PC-3 (cell line): Measurements from ENCODE around the gene STX12. TPM values are rescaled to one million over a fixed set of nuclear protein-coding genes. Genes with fewer than 3 reads are reported as not detected.
"Not testable (repeated sequence)": the region's sequence is repeated elsewhere in the genome, so short reads cannot be mapped to it uniquely, and the experiment has no call there.

ENCODE experiments used
- ATAC-seq: fragments of 200-7000 bp; cut with Tn5 transposase; 2 replicates; pipeline ENCODE4 v1.9.1; 2020; ENCODE audit warnings: mild to moderate bottlenecking, moderate library complexity
- BruUV-seq: library from RNA; stranded (reverse); fragments of 400-500 nt; replicated peaks from 2 replicates; lab custom pipeline; 2021; lab: Mats Ljungman, UMichigan
- CTCF ChIA-PET: fragments of 300-600 bp; sonication (Branson Sonifier 250); formaldehyde crosslinking; loops from one replicate; lab custom pipeline; 2022; ENCODE audit warnings: antibody characterized with exemption; lab: Charles Lee
- POLR2A ChIA-PET: fragments of 300-600 bp; sonication (Branson Sonifier 250); formaldehyde crosslinking; loops from one replicate; lab custom pipeline; 2022; ENCODE audit warnings: antibody characterized with exemption; ENCODE audit not compliant: unreplicated experiment; lab: Charles Lee
- DNase-seq: peaks from one replicate; pipeline ENCODE4 v3.0.0-alpha.2; 2015
- H2AFZ ChIP-seq: fragments of 300-600 bp; sonication (generic); 2 replicates; pipeline ENCODE4 v1.6.0; 2016; ENCODE audit warnings: antibody characterized with exemption, low read length
- H3F3A ChIP-seq: fragments of 300-600 bp; sonication (generic); one replicate; pipeline ENCODE4 v1.6.0; 2017; ENCODE audit warnings: antibody characterized with exemption, low read length, control low read depth, mild to moderate bottlenecking; ENCODE audit not compliant: unreplicated experiment
- H3K27ac ChIP-seq: fragments of 300-600 bp; sonication (generic); 2 replicates; pipeline ENCODE4 v1.5.1; 2016; ENCODE audit warnings: mild to moderate bottlenecking, low read length
- H3K27me3 ChIP-seq: fragments of 300-600 bp; sonication (generic); 2 replicates; pipeline ENCODE4 v1.6.1; 2016; ENCODE audit warnings: low read length, mixed read lengths
- H3K36me3 ChIP-seq: fragments of 300-600 bp; sonication (generic); 2 replicates; pipeline ENCODE4 v1.6.1; 2016; ENCODE audit warnings: low read depth, mixed run types, low read length, mixed read lengths
- H3K4me1 ChIP-seq: fragments of 300-600 bp; sonication (generic); 2 replicates; pipeline ENCODE4 v1.5.1; 2016; ENCODE audit warnings: low read length; ENCODE audit not compliant: insufficient read depth
- H3K4me2 ChIP-seq: fragments of 300-600 bp; sonication (generic); 2 replicates; pipeline ENCODE4 v1.6.0; 2016; ENCODE audit warnings: low read length
- H3K4me3 ChIP-seq: fragments of 300-600 bp; sonication (generic); 2 replicates; pipeline ENCODE4 v1.5.1; 2016; ENCODE audit warnings: mild to moderate bottlenecking, low read length, mixed read lengths
- H3K79me2 ChIP-seq: fragments of 300-600 bp; sonication (generic); 2 replicates; pipeline ENCODE4 v1.6.1; 2017; ENCODE audit warnings: low read length, mixed read lengths
- H3K9ac ChIP-seq: fragments of 300-600 bp; sonication (generic); 2 replicates; pipeline ENCODE4 v1.6.0; 2016; ENCODE audit warnings: mild to moderate bottlenecking, low read length
- H3K9me2 ChIP-seq: fragments of 300-600 bp; sonication (generic); replicated peaks from 2 replicates; pipeline ENCODE4 v1.6.1; 2016; ENCODE audit warnings: mixed run types, low read length, mixed read lengths
- H3K9me3 ChIP-seq: fragments of 300-600 bp; sonication (generic); 2 replicates; pipeline ENCODE4 v1.6.1; 2016; ENCODE audit warnings: low read length, mixed read lengths
- H4K20me1 ChIP-seq: fragments of 300-600 bp; sonication (generic); 2 replicates; pipeline ENCODE4 v1.6.1; 2016; ENCODE audit warnings: low read length, mixed read lengths
- EZH2 ChIP-seq: fragments of 300-600 bp; sonication (generic); IDR thresholded peaks from one replicate; pipeline ENCODE4 v1.6.1; 2017; ENCODE audit warnings: antibody characterized with exemption, mild to moderate bottlenecking, low read length; ENCODE audit not compliant: unreplicated experiment
- EZH2phosphoT487 ChIP-seq: fragments of 300-600 bp; sonication (generic); IDR thresholded peaks from 2 replicates; pipeline ENCODE4 v1.6.1; 2018; ENCODE audit warnings: mild to moderate bottlenecking, antibody characterized with exemption, low read length, borderline replicate concordance
- intact Hi-C: fragments of 100-400 bp; cut with micrococcal nuclease; formaldehyde crosslinking; loops from 2 replicates; pipeline ENCODE4 v1.9.0; 2023
- total RNA-seq: library from RNA; depleted of rRNA; stranded (reverse); fragments of >200 nt; gene quantifications from 2 replicates; pipeline ENCODE4 v1.2.3, GENCODE V29; 2014
- TF ChIP-seq, protein P1 (sequence below): fragments of 300-600 bp; sonication (generic); conservative IDR thresholded peaks from 2 replicates; pipeline ENCODE4 v1.5.1; 2017; ENCODE audit warnings: antibody characterized with exemption, low read depth, mild to moderate bottlenecking, low read length

The STX12 gene
- total RNA-seq, 1 experiment from 2014 or later = 28.5 TPM

DNA sequence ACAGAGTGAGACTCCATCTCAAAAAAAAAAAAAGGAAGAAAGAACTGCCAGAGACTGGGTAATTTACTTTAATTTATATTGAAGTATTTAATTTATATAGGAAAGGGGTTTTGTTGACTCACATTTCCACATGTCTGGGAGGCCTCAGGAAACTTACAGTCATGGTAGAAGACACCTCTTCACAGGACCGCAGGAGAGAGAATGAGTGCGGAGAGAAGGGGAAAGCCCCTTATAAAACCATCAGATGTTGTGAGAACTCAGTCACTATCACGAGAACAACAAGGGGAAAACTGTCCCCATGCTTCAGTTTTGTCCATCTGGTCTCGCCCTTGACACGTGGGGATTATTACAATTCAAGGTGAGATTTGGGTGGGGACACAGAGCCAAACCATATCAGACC is 31.8 kb downstream of the STX12 start:
- POLR2A ChIA-PET = no interaction called here
- TF ChIP-seq, protein P1, sequence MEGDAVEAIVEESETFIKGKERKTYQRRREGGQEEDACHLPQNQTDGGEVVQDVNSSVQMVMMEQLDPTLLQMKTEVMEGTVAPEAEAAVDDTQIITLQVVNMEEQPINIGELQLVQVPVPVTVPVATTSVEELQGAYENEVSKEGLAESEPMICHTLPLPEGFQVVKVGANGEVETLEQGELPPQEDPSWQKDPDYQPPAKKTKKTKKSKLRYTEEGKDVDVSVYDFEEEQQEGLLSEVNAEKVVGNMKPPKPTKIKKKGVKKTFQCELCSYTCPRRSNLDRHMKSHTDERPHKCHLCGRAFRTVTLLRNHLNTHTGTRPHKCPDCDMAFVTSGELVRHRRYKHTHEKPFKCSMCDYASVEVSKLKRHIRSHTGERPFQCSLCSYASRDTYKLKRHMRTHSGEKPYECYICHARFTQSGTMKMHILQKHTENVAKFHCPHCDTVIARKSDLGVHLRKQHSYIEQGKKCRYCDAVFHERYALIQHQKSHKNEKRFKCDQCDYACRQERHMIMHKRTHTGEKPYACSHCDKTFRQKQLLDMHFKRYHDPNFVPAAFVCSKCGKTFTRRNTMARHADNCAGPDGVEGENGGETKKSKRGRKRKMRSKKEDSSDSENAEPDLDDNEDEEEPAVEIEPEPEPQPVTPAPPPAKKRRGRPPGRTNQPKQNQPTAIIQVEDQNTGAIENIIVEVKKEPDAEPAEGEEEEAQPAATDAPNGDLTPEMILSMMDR = no peak
- no peak for TF ChIP-seq EZH2
- H3K27me3 ChIP-seq = no peaks in the 10 kb centered on the region
- no peaks in the 10 kb centered on the region for H3K9me3 ChIP-seq
- no peaks in the 10 kb centered on the region for H3K9me2 ChIP-seq
- no peak overlapping the region for H3K4me2 ChIP-seq
- DNase-seq = no peak
- CTCF ChIA-PET = no interaction called here
- no peaks in the 10 kb centered on the region for H3K79me2 ChIP-seq
- BruUV-seq = no TSS peak
- 0 out of 2 replicates have a peak, but pooled peaks cover 6% of the 10 kb centered on the region for H3K36me3 ChIP-seq
- no peaks in the 10 kb centered on the region for H4K20me1 ChIP-seq
- intact Hi-C loops = no loop called here
- H3K4me3 ChIP-seq = no peak overlapping the region
- ATAC-seq = no peak
- no peak overlapping the region for H3K9ac ChIP-seq
- H3F3A ChIP-seq = no peaks in the 10 kb centered on the region
- no peak overlapping the region for H3K27ac ChIP-seq
- H3K4me1 ChIP-seq = no peaks in the 10 kb centered on the region
- no peak overlapping the region for H2AFZ ChIP-seq

DNA sequence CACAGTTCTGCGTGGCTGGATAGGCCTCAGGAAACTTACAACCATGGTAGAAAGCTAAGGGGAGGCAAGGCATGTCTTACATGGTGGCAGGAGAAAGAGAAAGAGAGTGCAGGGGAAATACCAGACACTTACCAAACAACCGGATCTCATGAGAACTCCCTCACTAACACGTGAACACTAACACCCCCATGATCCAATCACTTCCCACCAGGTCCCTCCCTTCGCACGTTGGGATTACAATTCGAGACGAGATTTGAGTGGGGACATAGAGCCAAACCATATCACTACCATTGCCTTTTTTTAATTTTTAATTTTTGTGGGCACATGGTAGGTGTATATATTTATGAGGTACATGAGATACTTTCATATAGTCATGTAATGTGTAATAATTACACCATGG is 33.7 kb downstream of the STX12 start:
- Histone ChIP-seq H3K9me3 (no peaks in the 10 kb centered on the region), H2AFZ (no peak overlapping the region), H4K20me1 (no peaks in the 10 kb centered on the region), H3K4me1 (no peaks in the 10 kb centered on the region), H3K9ac (no peak overlapping the region), H3K36me3 (0 out of 2 replicates have a peak, but pooled peaks cover 6% of the 10 kb centered on the region), H3K4me3 (no peak overlapping the region), H3K27ac (no peak overlapping the region), H3K79me2 (no peaks in the 10 kb centered on the region), H3F3A (no peaks in the 10 kb centered on the region), H3K9me2 (no peaks in the 10 kb centered on the region), H3K27me3 (no peaks in the 10 kb centered on the region), H3K4me2 (no peak overlapping the region)
- no peak for ATAC-seq
- no TSS peak for BruUV-seq
- TF ChIP-seq EZH2 = no peak
- no peak for TF ChIP-seq EZH2phosphoT487
- TF ChIP-seq, protein P1 = no peak
- ChIA-PET POLR2A (no interaction called here), CTCF (no interaction called here)
- intact Hi-C loops = no loop called here
- no peak for DNase-seq

DNA sequence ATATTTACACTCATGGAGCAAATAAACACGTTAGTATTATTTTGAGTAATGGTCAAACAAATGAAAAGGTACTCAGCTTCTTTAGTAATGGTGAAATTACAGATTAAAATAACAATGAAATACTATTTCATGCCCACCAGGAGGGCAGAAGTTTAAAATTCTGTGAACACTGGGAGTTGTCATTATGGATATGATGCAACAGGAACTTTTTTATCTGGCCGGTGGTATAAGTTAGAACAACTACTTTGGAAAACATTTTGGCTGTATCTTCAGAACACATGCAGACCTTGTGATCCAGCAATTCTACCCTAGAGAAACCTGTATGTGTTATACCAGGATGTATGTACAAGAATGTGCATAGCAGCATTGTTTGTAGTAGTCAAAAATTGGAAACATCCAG is 34.4 kb downstream of the STX12 start:
- no peaks in the 10 kb centered on the region for H3K9me3 ChIP-seq
- TF ChIP-seq, protein P1 = no peak
- TF ChIP-seq EZH2 = no peak
- no peak for TF ChIP-seq EZH2phosphoT487
- CTCF ChIA-PET = no interaction called here
- H3K4me2 ChIP-seq = no peak overlapping the region
- no peak overlapping the region for H3K4me3 ChIP-seq
- POLR2A ChIA-PET = no interaction called here
- no peak overlapping the region for H2AFZ ChIP-seq
- no peak overlapping the region for H3K27ac ChIP-seq
- no peaks in the 10 kb centered on the region for H3K27me3 ChIP-seq
- no peaks in the 10 kb centered on the region for H3F3A ChIP-seq
- H3K79me2 ChIP-seq = no peaks in the 10 kb centered on the region
- no TSS peak for BruUV-seq
- H3K9me2 ChIP-seq = no peaks in the 10 kb centered on the region
- 0 out of 2 replicates have a peak, but pooled peaks cover 5% of the 10 kb centered on the region for H3K36me3 ChIP-seq
- H4K20me1 ChIP-seq = no peaks in the 10 kb centered on the region
- H3K4me1 ChIP-seq = no peaks in the 10 kb centered on the region
- ATAC-seq = no peak
- intact Hi-C loops = no loop called here
- no peak overlapping the region for H3K9ac ChIP-seq
- DNase-seq = no peak

DNA sequence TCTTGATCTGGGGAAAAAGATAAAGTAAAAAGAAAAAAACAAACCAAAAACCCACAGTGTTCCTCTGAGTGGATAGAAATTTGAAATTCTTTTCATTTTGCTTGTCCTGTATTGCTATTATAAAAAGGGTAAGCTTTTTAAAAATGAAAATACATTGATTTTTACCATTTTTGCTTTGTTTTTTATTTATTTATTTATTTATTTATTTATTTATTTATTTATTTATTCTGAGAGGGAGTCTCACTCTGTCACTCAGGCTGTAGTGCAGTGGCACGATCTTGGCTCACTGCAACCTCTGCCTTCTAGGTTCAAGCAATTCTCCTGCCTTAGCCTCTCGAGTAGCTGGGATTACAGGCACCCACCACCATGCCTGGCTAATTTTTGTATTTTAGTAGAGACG is 35.1 kb downstream of the STX12 start:
- POLR2A ChIA-PET, intact Hi-C loops, H3K4me1 ChIP-seq, H3K79me2 ChIP-seq, H3K27me3 ChIP-seq, H3K27ac ChIP-seq, H3K36me3 ChIP-seq, CTCF ChIA-PET, H3K4me2 ChIP-seq, H4K20me1 ChIP-seq, H3K9me2 ChIP-seq, ATAC-seq, H2AFZ ChIP-seq, H3K9me3 ChIP-seq, H3F3A ChIP-seq, H3K9ac ChIP-seq, DNase-seq, BruUV-seq, H3K4me3 ChIP-seq: not testable (repeated sequence)
